Hepatocyte (in vitro differentiated cells): Measurements from ENCODE around the gene APLP1.

Source experiments
- EZH2phosphoT487 ChIP-seq: fragments of 200-600 bp; sonication (generic); IDR thresholded peaks from one replicate; pipeline ENCODE4 v1.6.1; 2018; ENCODE audit warnings: antibody characterized with exemption, mild to moderate bottlenecking, low read depth, moderate library complexity; ENCODE audit not compliant: unreplicated experiment, severe bottlenecking
- TF ChIP-seq, protein P1 (sequence below): fragments of 200-600 bp; sonication (generic); IDR thresholded peaks from 2 replicates; pipeline ENCODE4 v1.5.1; 2016; ENCODE audit warnings: antibody characterized with exemption, mild to moderate bottlenecking; ENCODE audit not compliant: poor library complexity

DNA sequence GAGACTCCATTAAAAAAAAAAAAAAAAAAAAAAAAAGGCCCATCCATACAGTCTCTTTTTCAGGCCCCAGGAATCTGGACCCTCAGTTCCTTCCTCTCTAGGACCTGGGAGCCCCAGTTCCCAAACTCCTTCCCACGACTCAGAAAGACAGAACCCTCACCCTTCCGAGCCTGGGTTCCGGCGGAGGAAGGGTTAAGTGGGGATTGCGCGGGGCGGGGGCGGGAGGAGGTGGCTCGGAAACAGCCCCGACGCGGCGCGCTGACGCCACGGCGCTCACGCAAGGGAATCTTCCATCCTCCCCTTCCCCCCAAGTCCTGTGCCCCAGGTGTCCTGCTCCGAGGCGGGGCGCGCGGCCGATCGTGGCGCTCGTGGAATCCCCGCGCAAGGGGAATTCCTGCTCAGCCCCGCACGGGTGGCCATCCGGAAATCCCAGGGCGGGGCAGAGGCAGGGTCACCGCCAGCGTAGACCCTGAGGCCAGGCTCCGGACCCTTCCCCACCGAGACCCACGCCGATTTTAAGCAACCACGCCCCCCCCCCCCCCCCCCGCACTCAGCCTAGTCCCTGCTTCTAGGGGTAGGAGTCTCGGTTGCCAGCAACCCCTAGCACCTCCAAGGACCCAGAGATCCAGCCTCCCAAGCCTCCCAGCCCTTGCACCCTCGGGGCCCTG, 31.3 kb downstream of the APLP1 start:
- TF ChIP-seq, protein P1, sequence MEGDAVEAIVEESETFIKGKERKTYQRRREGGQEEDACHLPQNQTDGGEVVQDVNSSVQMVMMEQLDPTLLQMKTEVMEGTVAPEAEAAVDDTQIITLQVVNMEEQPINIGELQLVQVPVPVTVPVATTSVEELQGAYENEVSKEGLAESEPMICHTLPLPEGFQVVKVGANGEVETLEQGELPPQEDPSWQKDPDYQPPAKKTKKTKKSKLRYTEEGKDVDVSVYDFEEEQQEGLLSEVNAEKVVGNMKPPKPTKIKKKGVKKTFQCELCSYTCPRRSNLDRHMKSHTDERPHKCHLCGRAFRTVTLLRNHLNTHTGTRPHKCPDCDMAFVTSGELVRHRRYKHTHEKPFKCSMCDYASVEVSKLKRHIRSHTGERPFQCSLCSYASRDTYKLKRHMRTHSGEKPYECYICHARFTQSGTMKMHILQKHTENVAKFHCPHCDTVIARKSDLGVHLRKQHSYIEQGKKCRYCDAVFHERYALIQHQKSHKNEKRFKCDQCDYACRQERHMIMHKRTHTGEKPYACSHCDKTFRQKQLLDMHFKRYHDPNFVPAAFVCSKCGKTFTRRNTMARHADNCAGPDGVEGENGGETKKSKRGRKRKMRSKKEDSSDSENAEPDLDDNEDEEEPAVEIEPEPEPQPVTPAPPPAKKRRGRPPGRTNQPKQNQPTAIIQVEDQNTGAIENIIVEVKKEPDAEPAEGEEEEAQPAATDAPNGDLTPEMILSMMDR: no peak
- TF ChIP-seq EZH2phosphoT487: no peak
